HFFc6 (cell line): Measurements from ENCODE around the gene CACNA1F. TPM values are rescaled to one million over a fixed set of nuclear protein-coding genes. Genes with fewer than 3 reads are reported as not detected.

ENCODE experiments used
- DNase-seq: peaks from one replicate; pipeline ENCODE4 v3.0.0-alpha.2; 2018
- H3K27ac Mint-ChIP-seq: 2 replicates; pipeline ENCODE4 v1.8.0; 2020; ENCODE audit warnings: mild to moderate bottlenecking, mixed read lengths
- H3K27me3 Mint-ChIP-seq: 2 replicates; pipeline ENCODE4 v1.8.0; 2021; ENCODE audit warnings: mild to moderate bottlenecking, moderate library complexity, mixed read lengths; ENCODE audit not compliant: insufficient read depth
- H3K36me3 Mint-ChIP-seq: 2 replicates; pipeline ENCODE4 v1.8.0; 2021; ENCODE audit warnings: low read depth, mixed read lengths
- H3K4me1 Mint-ChIP-seq: 2 replicates; pipeline ENCODE4 v1.8.0; 2020; ENCODE audit warnings: low read depth, mixed read lengths
- H3K4me3 Mint-ChIP-seq: 2 replicates; pipeline ENCODE4 v1.8.0; 2020; ENCODE audit warnings: mild to moderate bottlenecking, moderate library complexity, mixed read lengths
- H3K9me3 Mint-ChIP-seq: 2 replicates; pipeline ENCODE4 v1.8.0; 2020; ENCODE audit warnings: mild to moderate bottlenecking, mixed read lengths
- total RNA-seq, 6 experiments: library from RNA; stranded (reverse); fragmentation: NEBNext Ultra II Directional; extraction: Animal tissue kit (Norgen Biotek cat#: 25700); gene quantifications; 2 replicates in 1 of 6; 3 replicates in 5 of 6; pipeline ENCODE4 v1.2.3, GENCODE V29; 2021
- TF ChIP-seq, protein P1 (sequence below): fragments of 200-600 bp; sonication (generic); IDR thresholded peaks from 2 replicates; pipeline ENCODE4 v1.5.0; 2021; ENCODE audit warnings: antibody characterized with exemption, mild to moderate bottlenecking

CACNA1F gene
- total RNA-seq, 6 experiments from 2014 or later: not detected

- no peaks in the 10 kb centered on the region for H3K9me3 Mint-ChIP-seq
- H3K4me3 Mint-ChIP-seq: no peak overlapping the region
- TF ChIP-seq, protein P1, sequence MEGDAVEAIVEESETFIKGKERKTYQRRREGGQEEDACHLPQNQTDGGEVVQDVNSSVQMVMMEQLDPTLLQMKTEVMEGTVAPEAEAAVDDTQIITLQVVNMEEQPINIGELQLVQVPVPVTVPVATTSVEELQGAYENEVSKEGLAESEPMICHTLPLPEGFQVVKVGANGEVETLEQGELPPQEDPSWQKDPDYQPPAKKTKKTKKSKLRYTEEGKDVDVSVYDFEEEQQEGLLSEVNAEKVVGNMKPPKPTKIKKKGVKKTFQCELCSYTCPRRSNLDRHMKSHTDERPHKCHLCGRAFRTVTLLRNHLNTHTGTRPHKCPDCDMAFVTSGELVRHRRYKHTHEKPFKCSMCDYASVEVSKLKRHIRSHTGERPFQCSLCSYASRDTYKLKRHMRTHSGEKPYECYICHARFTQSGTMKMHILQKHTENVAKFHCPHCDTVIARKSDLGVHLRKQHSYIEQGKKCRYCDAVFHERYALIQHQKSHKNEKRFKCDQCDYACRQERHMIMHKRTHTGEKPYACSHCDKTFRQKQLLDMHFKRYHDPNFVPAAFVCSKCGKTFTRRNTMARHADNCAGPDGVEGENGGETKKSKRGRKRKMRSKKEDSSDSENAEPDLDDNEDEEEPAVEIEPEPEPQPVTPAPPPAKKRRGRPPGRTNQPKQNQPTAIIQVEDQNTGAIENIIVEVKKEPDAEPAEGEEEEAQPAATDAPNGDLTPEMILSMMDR: no peak
- no peak for DNase-seq
- H3K27ac Mint-ChIP-seq: no peak overlapping the region
- peaks cover 18% of the 10 kb centered on the region for H3K27me3 Mint-ChIP-seq
- H3K36me3 Mint-ChIP-seq: no peaks in the 10 kb centered on the region
- H3K4me1 Mint-ChIP-seq: no peaks in the 10 kb centered on the region
Measured at GRCh38 chrX:49214996-49215526, 18.1 kb downstream of the CACNA1F start.

DNA sequence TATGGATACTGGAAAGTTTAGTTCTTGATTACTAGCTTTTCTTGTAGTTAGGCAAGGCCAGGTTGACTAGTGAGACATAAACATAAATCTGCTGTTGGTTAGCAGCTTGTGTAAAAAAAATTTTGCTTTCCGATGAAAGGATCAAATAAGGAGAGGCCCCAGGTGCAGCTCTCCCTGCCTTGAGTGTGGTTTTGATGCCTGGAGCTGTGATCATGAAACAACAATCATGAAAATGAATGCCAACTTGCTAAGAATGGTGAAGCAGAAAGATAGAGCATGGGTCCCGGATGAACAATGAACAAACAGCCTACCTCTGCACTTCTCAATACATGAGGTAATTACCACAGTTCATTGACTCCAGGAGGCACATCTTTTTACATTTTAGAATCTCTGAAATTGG, 18.7 kb downstream of the CACNA1F start:
- no peak for DNase-seq
- Mint-ChIP-seq H3K36me3 (no peaks in the 10 kb centered on the region), H3K4me3 (no peak overlapping the region), H3K27me3 (peaks cover 18% of the 10 kb centered on the region), H3K27ac (no peak overlapping the region), H3K4me1 (no peaks in the 10 kb centered on the region), H3K9me3 (no peaks in the 10 kb centered on the region)
- TF ChIP-seq, protein P1: no peak

DNA sequence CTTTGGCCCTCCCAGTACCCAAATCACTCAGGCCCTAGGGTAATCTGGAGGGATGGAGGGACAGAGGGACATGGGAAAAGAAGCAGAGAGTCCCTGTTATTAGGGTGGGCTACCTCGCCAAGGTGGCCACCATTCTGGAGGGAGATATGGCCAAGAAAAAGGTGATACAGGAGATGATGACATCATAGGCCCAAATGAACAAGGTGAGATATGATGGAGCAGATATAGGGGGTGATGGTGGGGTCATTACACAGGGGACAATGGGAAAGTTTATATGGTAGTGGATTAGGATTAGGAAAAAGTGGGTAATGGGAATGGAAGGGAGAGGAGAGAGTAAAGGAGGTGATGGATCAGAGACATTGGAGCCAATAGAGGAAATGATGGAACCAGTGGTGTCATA, 20.3 kb downstream of the CACNA1F start:
- Mint-ChIP-seq H3K9me3 (no peaks in the 10 kb centered on the region), H3K4me3 (no peak overlapping the region), H3K27ac (no peak overlapping the region), H3K27me3 (peaks cover 17% of the 10 kb centered on the region), H3K4me1 (no peaks in the 10 kb centered on the region), H3K36me3 (no peaks in the 10 kb centered on the region)
- TF ChIP-seq, protein P1: no peak
- DNase-seq: no peak

DNA sequence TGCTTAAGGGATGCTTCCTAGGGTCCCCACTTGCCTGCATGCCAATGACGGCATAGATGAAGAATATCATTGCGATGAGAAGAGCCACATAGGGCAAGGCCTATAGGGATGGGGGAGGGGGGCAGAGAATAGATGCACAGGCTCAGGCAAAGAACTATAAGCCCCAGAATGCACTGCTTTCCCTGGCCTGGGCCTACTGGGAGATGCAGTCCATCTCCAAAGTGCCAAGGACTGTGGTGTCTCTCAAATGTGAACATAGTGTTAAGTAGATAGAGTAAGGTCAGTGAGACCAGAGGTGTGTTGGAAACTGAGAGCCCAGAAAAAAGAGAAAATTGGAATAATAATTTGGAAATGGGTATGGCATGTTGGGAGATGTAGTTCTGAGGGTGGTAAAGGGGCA, 20.9 kb downstream of the CACNA1F start:
- TF ChIP-seq, protein P1: no peak
- H3K4me1 Mint-ChIP-seq: no peaks in the 10 kb centered on the region
- no peak for DNase-seq
- no peak overlapping the region for H3K4me3 Mint-ChIP-seq
- H3K36me3 Mint-ChIP-seq: no peaks in the 10 kb centered on the region
- H3K27ac Mint-ChIP-seq: no peak overlapping the region
- no peaks in the 10 kb centered on the region for H3K9me3 Mint-ChIP-seq
- peaks cover 17% of the 10 kb centered on the region for H3K27me3 Mint-ChIP-seq

DNA sequence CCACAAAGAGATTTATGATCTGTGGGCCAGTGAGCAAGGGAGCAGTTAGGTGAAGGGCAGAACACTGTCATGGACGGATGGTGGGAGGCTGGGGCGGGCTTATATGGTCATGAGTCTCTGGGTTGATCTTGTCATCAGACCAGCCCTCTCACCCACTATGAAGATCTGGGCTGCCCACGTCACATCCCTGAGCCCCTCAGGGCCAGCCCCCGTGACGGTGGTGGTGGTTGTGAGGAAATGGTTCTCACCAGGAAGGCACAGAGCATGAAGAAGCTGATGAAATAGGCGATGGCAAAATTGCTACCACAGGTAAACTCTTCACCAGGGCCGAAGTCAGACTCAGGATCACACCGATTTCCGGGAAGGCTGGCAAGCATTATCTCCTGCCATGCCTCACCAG, 22.1 kb downstream of the CACNA1F start:
- TF ChIP-seq, protein P1: no peak
- no peaks in the 10 kb centered on the region for H3K9me3 Mint-ChIP-seq
- no peak for DNase-seq
- no peaks in the 10 kb centered on the region for H3K36me3 Mint-ChIP-seq
- H3K27ac Mint-ChIP-seq: no peak overlapping the region
- H3K27me3 Mint-ChIP-seq: peaks cover 17% of the 10 kb centered on the region
- no peak overlapping the region for H3K4me3 Mint-ChIP-seq
- H3K4me1 Mint-ChIP-seq: no peaks in the 10 kb centered on the region

DNA sequence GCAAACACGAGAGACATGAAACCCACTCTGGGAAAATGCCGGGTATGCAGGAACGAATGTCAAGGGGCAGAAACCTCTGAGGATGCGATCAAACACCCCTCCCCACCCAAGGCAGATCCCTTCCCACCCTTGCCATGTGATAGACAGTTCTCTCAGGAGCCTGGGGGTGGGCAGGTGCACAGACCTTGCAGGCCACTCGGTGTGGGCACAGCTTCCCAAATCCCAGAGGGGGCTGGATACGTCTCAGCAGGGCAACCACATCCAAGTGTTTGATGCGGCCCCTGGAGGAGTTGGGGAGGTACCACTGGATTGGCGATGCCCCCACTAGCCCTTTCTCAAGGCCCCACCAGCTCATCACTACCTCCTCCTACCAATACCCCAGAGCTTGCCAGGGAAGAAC, 22.7 kb downstream of the CACNA1F start:
- Mint-ChIP-seq H3K27ac (no peak overlapping the region), H3K36me3 (no peaks in the 10 kb centered on the region), H3K9me3 (no peaks in the 10 kb centered on the region), H3K4me3 (no peak overlapping the region), H3K27me3 (peaks cover 14% of the 10 kb centered on the region), H3K4me1 (no peaks in the 10 kb centered on the region)
- no peak for DNase-seq
- TF ChIP-seq, protein P1: no peak
